SK-N-SH treated with all-trans-retinoic acid at 6 μM for 48 hours (cell line): ENCODE measurements around the gene ZNF689.

ENCODE experiments used
- CREB5 ChIP-seq: fragments of 250-450 bp; sonication (Bioruptor Pico); IDR thresholded peaks from 2 replicates; pipeline ENCODE4 v1.5.1; 2020; ENCODE audit warnings: low read depth, mild to moderate bottlenecking, moderate library complexity
- CSDC2 ChIP-seq: fragments of 250-450 bp; sonication (Bioruptor Pico); IDR thresholded peaks from 2 replicates; pipeline ENCODE4 v1.5.0; 2020; ENCODE audit warnings: mild to moderate bottlenecking, moderate library complexity
- OSR1 ChIP-seq: fragments of 250-450 bp; sonication (Bioruptor Pico); IDR thresholded peaks from 2 replicates; pipeline ENCODE4 v1.8.0; 2022; ENCODE audit warnings: moderate library complexity, mild to moderate bottlenecking, inconsistent platforms
- RARB ChIP-seq: fragments of 250-450 bp; sonication (Bioruptor Pico); IDR thresholded peaks from 2 replicates; pipeline ENCODE4 v1.8.0; 2021; ENCODE audit warnings: mild to moderate bottlenecking, moderate library complexity
- TOX ChIP-seq: fragments of 250-450 bp; sonication (Bioruptor Pico); IDR thresholded peaks from 2 replicates; pipeline ENCODE4 v1.8.0; 2021; ENCODE audit warnings: mild to moderate bottlenecking, moderate library complexity, borderline replicate concordance
- ZFP3 ChIP-seq: fragments of 250-450 bp; sonication (Bioruptor Pico); IDR thresholded peaks from 2 replicates; pipeline ENCODE4 v1.5.0; 2020; ENCODE audit warnings: mild to moderate bottlenecking, moderate library complexity
- ZFP30 ChIP-seq: fragments of 450-650 bp; formaldehyde crosslinking; IDR thresholded peaks from 2 replicates; pipeline ENCODE4 v1.5.0; 2022; ENCODE audit warnings: mild to moderate bottlenecking, moderate library complexity
- ZNF565 ChIP-seq: fragments of 450-650 bp; formaldehyde crosslinking; conservative IDR thresholded peaks from 2 replicates; pipeline ENCODE4 v1.5.0; 2020; ENCODE audit warnings: low read depth, mild to moderate bottlenecking, moderate library complexity

DNA sequence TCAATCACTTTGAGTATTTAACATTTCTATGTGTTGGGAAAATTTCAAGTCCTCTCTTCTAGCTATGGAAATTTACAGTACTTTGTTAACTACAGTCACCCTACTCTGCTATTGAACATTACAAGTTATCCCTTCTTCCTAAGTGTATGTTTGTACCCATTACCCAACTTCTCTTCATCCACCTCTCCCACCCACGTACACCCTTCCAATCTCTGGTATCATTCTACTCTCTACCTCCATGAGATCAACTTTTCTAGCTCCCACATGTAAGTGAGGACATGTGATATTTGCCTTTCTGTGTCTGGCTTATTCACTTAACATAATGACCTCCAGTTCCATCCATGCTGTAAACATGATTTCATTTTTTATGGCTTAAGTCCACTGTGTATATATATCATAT is 35.5 kb downstream of the ZNF689 start:
- TF ChIP-seq ZNF565 (CRISPR knock-in tag) (no peak), CREB5 (no peak), CSDC2 (CRISPR knock-in tag) (no peak), ZFP3 (CRISPR knock-in tag) (no peak), RARB (no peak), OSR1 (CRISPR knock-in tag) (no peak), ZFP30 (CRISPR knock-in tag) (no peak), TOX (CRISPR knock-in tag) (no peak)
